Airway epithelial cell (primary cell): ENCODE data around the gene FAM24B. TPM values are rescaled to one million over a fixed set of nuclear protein-coding genes. Genes with fewer than 3 reads are reported as not detected.

ENCODE experiments used
- total RNA-seq: library from RNA; depleted of rRNA; stranded (reverse); fragments of >200 nt; gene quantifications from 2 replicates; pipeline ENCODE4 v1.2.3, GENCODE V29; 2015

Gene FAM24B, protein sequence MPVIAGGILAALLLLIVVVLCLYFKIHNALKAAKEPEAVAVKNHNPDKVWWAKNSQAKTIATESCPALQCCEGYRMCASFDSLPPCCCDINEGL
- total RNA-seq = 0.42 and 2.2 TPM in 2 replicates

DNA sequence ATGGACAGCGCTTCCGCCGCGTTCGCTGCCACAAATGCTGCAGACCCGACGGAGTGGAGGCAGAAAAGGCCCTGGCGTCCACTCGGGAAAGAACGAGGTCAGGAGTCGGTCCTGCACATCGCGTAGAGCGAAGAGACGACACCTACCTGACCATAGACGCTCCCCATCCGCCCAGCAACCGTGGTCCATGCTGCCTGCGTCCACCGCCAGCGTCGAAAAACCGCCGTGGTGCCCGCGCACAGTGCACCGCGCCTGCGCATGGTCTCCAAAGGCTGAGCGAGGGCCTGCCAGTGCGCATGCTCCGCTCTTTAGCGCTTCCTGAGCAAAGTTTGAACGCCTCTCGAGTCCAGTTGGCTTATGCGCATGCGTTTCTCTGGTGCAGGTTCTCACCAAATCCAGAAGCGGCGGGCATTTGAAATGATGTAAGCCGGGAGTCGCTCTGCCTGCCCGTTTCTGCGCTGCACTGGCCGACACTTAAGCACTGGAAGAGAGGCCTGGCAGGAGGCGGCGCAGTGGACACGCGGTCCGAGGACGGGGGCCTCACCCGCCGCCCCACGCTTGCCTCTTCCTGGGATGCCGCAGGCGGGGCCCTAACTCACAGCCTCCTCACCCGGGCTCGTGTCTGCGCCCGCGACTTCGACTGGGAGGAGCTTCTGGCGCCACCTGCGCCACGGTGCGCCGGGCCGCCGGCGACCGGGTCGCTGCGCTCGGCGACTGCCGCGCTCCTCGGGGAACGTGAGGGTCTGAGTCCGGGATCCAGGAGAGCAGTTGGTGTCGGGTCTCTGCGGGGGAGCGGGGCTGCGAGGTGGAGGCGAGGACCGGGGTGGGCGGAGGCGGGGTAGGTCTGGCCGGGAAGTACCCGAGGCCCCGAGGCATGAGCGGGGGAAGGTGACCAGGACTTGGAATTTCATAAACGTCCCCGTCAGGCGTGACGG, at the start of gene FAM24B:
FAM24B (minus strand) TSS at position 243 of the 935 bp plus-strand sequence. CDS start 29,066 bp downstream, outside the sequence.

DNA sequence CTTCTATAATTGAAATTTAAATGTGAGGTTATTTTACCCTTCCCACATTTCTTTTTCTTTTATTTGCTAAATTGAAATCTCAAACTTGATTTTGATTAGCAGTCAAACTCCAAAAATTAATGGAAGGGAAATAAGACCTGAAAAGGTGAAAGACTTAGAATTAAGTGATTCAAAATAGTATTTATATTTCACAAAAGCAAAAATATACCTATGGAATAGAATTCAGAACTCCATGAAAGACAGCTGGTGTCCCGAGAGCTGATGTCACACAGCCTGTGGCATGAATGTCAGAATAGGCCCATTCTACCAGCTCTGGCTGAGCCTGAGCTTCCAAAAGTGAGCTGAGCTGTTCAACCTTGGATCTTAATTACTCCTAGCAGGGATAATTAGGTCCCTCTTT, 30.9 kb upstream of the FAM24B start, which contains the start of gene FAM24A:
FAM24A (plus strand) TSS at position 301 of the 400 bp plus-strand sequence. CDS start 1,025 bp downstream, outside the sequence.

DNA sequence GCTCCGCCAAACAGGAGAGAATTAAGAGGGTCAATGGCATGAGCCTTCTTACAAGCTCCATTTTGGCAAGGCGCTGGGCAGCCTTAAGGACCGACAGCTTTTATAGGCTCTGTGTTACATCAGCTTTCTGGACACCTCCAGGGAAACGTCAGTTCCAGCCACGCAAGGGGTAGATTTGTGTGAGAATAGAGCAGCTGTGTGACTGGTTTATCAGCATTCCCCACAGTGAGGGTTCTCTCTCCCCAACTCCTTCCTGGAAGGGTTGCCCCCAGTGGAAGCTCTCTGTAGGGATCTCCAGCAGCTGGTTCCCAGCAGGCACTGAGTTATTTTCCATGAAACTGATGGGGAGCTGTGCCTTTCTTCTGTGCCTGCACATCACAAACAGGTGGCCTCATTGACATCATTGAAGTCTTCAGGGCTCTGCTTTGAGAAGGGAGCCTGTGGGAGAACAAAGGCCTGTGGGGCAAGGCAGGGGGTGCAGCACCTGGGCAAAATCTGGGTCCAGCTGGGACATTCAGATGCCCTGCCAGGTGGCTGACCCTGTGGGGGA, 33.5 kb downstream of the FAM24B start, which contains the start of gene CUZD1:
CUZD1 (minus strand) TSS at position 75 of the 550 bp plus-strand sequence; CDS start at position 61, 14 bp downstream.

Other genes starting within 250 kb of the FAM24B start
- not detected in 2 replicates for gene C10orf120, start 179.7 kb downstream of the FAM24B start, total RNA-seq
- gene CUZD1, start 33.7 kb downstream of the FAM24B start, total RNA-seq = 0.09 and 0.28 TPM in 2 replicates
- gene FAM24A, start 31.0 kb upstream of the FAM24B start, total RNA-seq = not detected in 2 replicates
- 5.1 and 5.7 TPM in 2 replicates for gene C10orf88, start 74.6 kb upstream of the FAM24B start, total RNA-seq
- gene PSTK, start 100.8 kb upstream of the FAM24B start, total RNA-seq = 2.5 and 7.1 TPM in 2 replicates
- 1.4 and 3.2 TPM in 2 replicates for gene IKZF5, start 129.2 kb upstream of the FAM24B start, total RNA-seq
- 4.6 and 5.1 TPM in 2 replicates for gene ACADSB, start 129.4 kb upstream of the FAM24B start, total RNA-seq